ENCODE measurements around the gene UBR2.
A peak's percentile ranks its signal among the peaks of the same experiment; 100 is the strongest.
"Not testable (repeated sequence)": the region's sequence is repeated elsewhere in the genome, so short reads cannot be mapped to it uniquely, and the experiment has no call there.

Gene UBR2

GRCh38 chr6:42604699-42605098, 40.9 kb downstream of the UBR2 start:
- H3K23ac ChIP-seq (ENCODE audit: low read depth, low read length, poor library complexity); H2AFZ ChIP-seq (ENCODE audit: low read length); H3K4me3 ChIP-seq (ENCODE audit: low read length in 2 of 2); H3K4ac ChIP-seq (ENCODE audit: low read length); H4K91ac ChIP-seq (ENCODE audit: low read depth, low read length, poor library complexity); H3K14ac ChIP-seq (ENCODE audit: low read length); H4K8ac ChIP-seq (ENCODE audit: low read depth, low read length); H3K4me1 ChIP-seq (ENCODE audit: control insufficient read depth in 2 of 2, insufficient read depth in 1 of 2, low read depth in 1 of 2, low read length in 2 of 2); H3K4me2 ChIP-seq (ENCODE audit: insufficient read depth, low read length, poor library complexity, severe bottlenecking); H2BK12ac ChIP-seq (ENCODE audit: low read length); DNase-seq (ENCODE audit: low spot score); H2AK5ac ChIP-seq (ENCODE audit: low read depth, low read length); H3K18ac ChIP-seq (ENCODE audit: low read length); H2BK15ac ChIP-seq (ENCODE audit: low read length); H2BK5ac ChIP-seq (ENCODE audit: low read length); H2BK120ac ChIP-seq (ENCODE audit: low read depth, low read length); H3K79me1 ChIP-seq (ENCODE audit: low read depth, low read length); H3K9ac ChIP-seq (ENCODE audit: low read depth, low read length, poor library complexity); H3K27ac ChIP-seq (replicated peaks; ENCODE audit: low read length); H3K9me3 ChIP-seq (replicated peaks in 1 of 2; ENCODE audit: control insufficient read depth in 2 of 2, insufficient read depth in 1 of 2, low read depth in 1 of 2, low read length in 2 of 2); H3K27me3 ChIP-seq (ENCODE audit: control insufficient read depth in 3 of 3, insufficient read depth in 3 of 3, low read depth in 1 of 3, low read length in 3 of 3): not testable (repeated sequence)
- WGBS, 2 donors (ENCODE audit: extremely low coverage in 2 of 2, insufficient read length in 2 of 2, insufficient replicate concordance in 1 of 2), result no CpG with 5 or more reads among the region's 2 CpGs
- peaks cover 3 to 47% of the 10 kb centered on the region in 2 donors for H3K36me3 ChIP-seq (replicated peaks in 1 of 2; ENCODE audit: control insufficient read depth in 2 of 2, insufficient read depth in 2 of 2, low read length in 2 of 2)

DNA sequence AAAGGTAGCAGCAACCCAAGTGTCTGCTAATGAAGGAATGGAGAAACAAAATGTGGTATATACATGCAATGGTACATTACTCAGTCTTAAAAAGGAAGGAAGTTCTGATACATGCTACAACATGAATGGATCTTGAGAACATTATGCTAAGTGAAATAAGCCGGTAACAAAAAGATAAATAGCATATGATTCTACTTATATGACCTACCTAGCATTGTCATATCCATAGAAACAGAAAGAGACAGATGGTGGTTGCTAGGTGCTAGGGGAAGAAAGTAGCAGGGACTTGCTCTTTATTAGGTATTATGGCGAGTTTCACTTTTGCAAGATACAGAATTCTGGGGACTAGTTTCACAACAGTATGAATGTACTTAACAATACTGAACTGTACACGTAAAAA, 46.6 kb downstream of the UBR2 start:
- no peak overlapping the region for H4K91ac ChIP-seq (ENCODE audit: low read depth, low read length, poor library complexity)
- no peak overlapping the region for H3K4me2 ChIP-seq (ENCODE audit: insufficient read depth, low read length, poor library complexity, severe bottlenecking)
- H3K18ac ChIP-seq (ENCODE audit: low read length), result no peak overlapping the region
- H4K8ac ChIP-seq (ENCODE audit: low read depth, low read length), result no peak overlapping the region
- H3K4me3 ChIP-seq (ENCODE audit: low read length in 2 of 2), result no peak overlapping the region
- H3K9me3 ChIP-seq (replicated peaks in 1 of 2; ENCODE audit: control insufficient read depth in 2 of 2, insufficient read depth in 1 of 2, low read depth in 1 of 2, low read length in 2 of 2), result no peaks in the 10 kb centered on the region
- no peak overlapping the region for H2BK5ac ChIP-seq (ENCODE audit: low read length)
- no peak overlapping the region for H3K4ac ChIP-seq (ENCODE audit: low read length)
- H2BK120ac ChIP-seq (ENCODE audit: low read depth, low read length), result no peak overlapping the region
- H3K27ac ChIP-seq (replicated peaks; ENCODE audit: low read length), result no peak overlapping the region
- no peak overlapping the region for H2AK5ac ChIP-seq (ENCODE audit: low read depth, low read length)
- H3K79me1 ChIP-seq (ENCODE audit: low read depth, low read length), result no peaks in the 10 kb centered on the region
- H2BK15ac ChIP-seq (ENCODE audit: low read length), result no peak overlapping the region
- H3K36me3 ChIP-seq (replicated peaks in 1 of 2; ENCODE audit: control insufficient read depth in 2 of 2, insufficient read depth in 2 of 2, low read length in 2 of 2), result peaks cover 3 to 72% of the 10 kb centered on the region in 2 donors
- WGBS, 2 donors (ENCODE audit: extremely low coverage in 2 of 2, insufficient read length in 2 of 2, insufficient replicate concordance in 1 of 2), result no CpG with 5 or more reads among the region's 3 CpGs
- DNase-seq (ENCODE audit: low spot score), result no peak
- H3K23ac ChIP-seq (ENCODE audit: low read depth, low read length, poor library complexity), result no peak overlapping the region
- H3K9ac ChIP-seq (ENCODE audit: low read depth, low read length, poor library complexity), result no peak overlapping the region
- H3K14ac ChIP-seq (ENCODE audit: low read length), result no peak overlapping the region
- no peaks in the 10 kb centered on the region for H3K4me1 ChIP-seq (ENCODE audit: control insufficient read depth in 2 of 2, insufficient read depth in 1 of 2, low read depth in 1 of 2, low read length in 2 of 2)
- no peak overlapping the region for H2AFZ ChIP-seq (ENCODE audit: low read length)
- H3K27me3 ChIP-seq (ENCODE audit: control insufficient read depth in 3 of 3, insufficient read depth in 3 of 3, low read depth in 1 of 3, low read length in 3 of 3), result no peaks in the 10 kb centered on the region
- no peak overlapping the region for H2BK12ac ChIP-seq (ENCODE audit: low read length)

DNA sequence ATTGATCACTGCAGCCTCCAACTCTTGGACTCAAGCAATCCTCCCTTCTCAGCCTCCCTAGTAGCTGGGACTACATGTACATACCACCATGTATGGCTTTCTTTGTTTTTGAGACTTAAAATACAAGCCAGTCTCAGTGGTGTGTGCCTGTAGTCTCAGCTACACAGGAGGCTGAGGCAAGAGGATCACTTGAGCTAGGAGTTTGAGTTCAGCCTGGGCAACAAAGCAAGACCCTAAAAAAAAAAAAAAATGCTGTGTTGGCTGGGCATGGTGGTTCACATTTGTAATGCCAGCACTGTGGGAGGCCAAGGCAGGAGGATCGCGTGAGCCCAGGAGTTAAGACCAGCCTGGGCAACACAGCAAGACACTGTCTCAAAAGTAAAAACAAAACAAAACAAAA, 51.7 kb downstream of the UBR2 start:
- no peak overlapping the region for H3K14ac ChIP-seq (ENCODE audit: low read length)
- H3K18ac ChIP-seq (ENCODE audit: low read length), result no peak overlapping the region
- WGBS, 2 donors (ENCODE audit: extremely low coverage in 2 of 2, insufficient read length in 2 of 2, insufficient replicate concordance in 1 of 2), result no CpG with 5 or more reads among the region's 2 CpGs
- no peak overlapping the region for H3K23ac ChIP-seq (ENCODE audit: low read depth, low read length, poor library complexity)
- no peak overlapping the region for H3K27ac ChIP-seq (replicated peaks; ENCODE audit: low read length)
- no peaks in the 10 kb centered on the region for H3K27me3 ChIP-seq (ENCODE audit: control insufficient read depth in 3 of 3, insufficient read depth in 3 of 3, low read depth in 1 of 3, low read length in 3 of 3)
- no peak overlapping the region for H2BK5ac ChIP-seq (ENCODE audit: low read length)
- H3K79me1 ChIP-seq (ENCODE audit: low read depth, low read length), result no peaks in the 10 kb centered on the region
- H3K4me2 ChIP-seq (ENCODE audit: insufficient read depth, low read length, poor library complexity, severe bottlenecking), result no peak overlapping the region
- H4K91ac ChIP-seq (ENCODE audit: low read depth, low read length, poor library complexity), result no peak overlapping the region
- no peaks in the 10 kb centered on the region for H3K9me3 ChIP-seq (replicated peaks in 1 of 2; ENCODE audit: control insufficient read depth in 2 of 2, insufficient read depth in 1 of 2, low read depth in 1 of 2, low read length in 2 of 2)
- H2BK15ac ChIP-seq (ENCODE audit: low read length), result no peak overlapping the region
- H2AFZ ChIP-seq (ENCODE audit: low read length), result no peak overlapping the region
- no peak overlapping the region for H2AK5ac ChIP-seq (ENCODE audit: low read depth, low read length)
- no peak for DNase-seq (ENCODE audit: low spot score)
- peak overlapping the region; percentile 48 for H4K8ac ChIP-seq (ENCODE audit: low read depth, low read length)
- H3K36me3 ChIP-seq (replicated peaks in 1 of 2; ENCODE audit: control insufficient read depth in 2 of 2, insufficient read depth in 2 of 2, low read length in 2 of 2), result peaks cover 1 to 67% of the 10 kb centered on the region in 2 donors
- H3K4me1 ChIP-seq (ENCODE audit: control insufficient read depth in 2 of 2, insufficient read depth in 1 of 2, low read depth in 1 of 2, low read length in 2 of 2), result no peaks in the 10 kb centered on the region
- H3K9ac ChIP-seq (ENCODE audit: low read depth, low read length, poor library complexity), result no peak overlapping the region
- no peak overlapping the region for H2BK12ac ChIP-seq (ENCODE audit: low read length)
- H3K4me3 ChIP-seq (ENCODE audit: low read length in 2 of 2), result no peak overlapping the region
- H2BK120ac ChIP-seq (ENCODE audit: low read depth, low read length), result no peak overlapping the region
- H3K4ac ChIP-seq (ENCODE audit: low read length), result no peak overlapping the region

- WGBS, 2 donors (ENCODE audit: extremely low coverage in 2 of 2, insufficient read length in 2 of 2, insufficient replicate concordance in 1 of 2), result no CpG with 5 or more reads among the region's 3 CpGs
- Histone ChIP-seq H2AFZ (ENCODE audit: low read length) (no peak overlapping the region), H3K79me1 (ENCODE audit: low read depth, low read length) (no peaks in the 10 kb centered on the region), H3K14ac (ENCODE audit: low read length) (no peak overlapping the region), H2BK5ac (ENCODE audit: low read length) (no peak overlapping the region), H4K8ac (ENCODE audit: low read depth, low read length) (no peak overlapping the region), H3K9ac (ENCODE audit: low read depth, low read length, poor library complexity) (no peak overlapping the region), H3K27ac (replicated peaks; ENCODE audit: low read length) (no peak overlapping the region), H3K4me3 (ENCODE audit: low read length in 2 of 2) (no peak overlapping the region), H2BK15ac (ENCODE audit: low read length) (no peak overlapping the region), H3K9me3 (replicated peaks in 1 of 2; ENCODE audit: control insufficient read depth in 2 of 2, insufficient read depth in 1 of 2, low read depth in 1 of 2, low read length in 2 of 2) (no peaks in the 10 kb centered on the region), H3K23ac (ENCODE audit: low read depth, low read length, poor library complexity) (no peak overlapping the region), H3K4ac (ENCODE audit: low read length) (no peak overlapping the region), H3K36me3 (replicated peaks in 1 of 2; ENCODE audit: control insufficient read depth in 2 of 2, insufficient read depth in 2 of 2, low read length in 2 of 2) (peaks cover 1 to 73% of the 10 kb centered on the region in 2 donors), H4K91ac (ENCODE audit: low read depth, low read length, poor library complexity) (no peak overlapping the region), H2AK5ac (ENCODE audit: low read depth, low read length) (no peak overlapping the region), H3K4me1 (ENCODE audit: control insufficient read depth in 2 of 2, insufficient read depth in 1 of 2, low read depth in 1 of 2, low read length in 2 of 2) (no peaks in the 10 kb centered on the region), H3K27me3 (ENCODE audit: control insufficient read depth in 3 of 3, insufficient read depth in 3 of 3, low read depth in 1 of 3, low read length in 3 of 3) (no peaks in the 10 kb centered on the region), H3K4me2 (ENCODE audit: insufficient read depth, low read length, poor library complexity, severe bottlenecking) (no peak overlapping the region), H2BK120ac (ENCODE audit: low read depth, low read length) (no peak overlapping the region), H3K18ac (ENCODE audit: low read length) (no peak overlapping the region), H2BK12ac (ENCODE audit: low read length) (no peak overlapping the region)
- no peak for DNase-seq (ENCODE audit: low spot score)
Observed at GRCh38 chr6:42616716-42617115, 52.9 kb downstream of the UBR2 start.

Measured in neuronal stem cell (in vitro differentiated cells).